ENCODE measurements around the gene FNDC10. TPM values are rescaled to one million over a fixed set of nuclear protein-coding genes. Genes with fewer than 3 reads are reported as not detected.
"Not testable (repeated sequence)": the region's sequence is repeated elsewhere in the genome, so short reads cannot be mapped to it uniquely, and the experiment has no call there.

FNDC10 gene
- 1 to 10 TPM in 1 of 2 donors, under 1 TPM in 1; 0.18 to 2.9 TPM for total RNA-seq

DNA sequence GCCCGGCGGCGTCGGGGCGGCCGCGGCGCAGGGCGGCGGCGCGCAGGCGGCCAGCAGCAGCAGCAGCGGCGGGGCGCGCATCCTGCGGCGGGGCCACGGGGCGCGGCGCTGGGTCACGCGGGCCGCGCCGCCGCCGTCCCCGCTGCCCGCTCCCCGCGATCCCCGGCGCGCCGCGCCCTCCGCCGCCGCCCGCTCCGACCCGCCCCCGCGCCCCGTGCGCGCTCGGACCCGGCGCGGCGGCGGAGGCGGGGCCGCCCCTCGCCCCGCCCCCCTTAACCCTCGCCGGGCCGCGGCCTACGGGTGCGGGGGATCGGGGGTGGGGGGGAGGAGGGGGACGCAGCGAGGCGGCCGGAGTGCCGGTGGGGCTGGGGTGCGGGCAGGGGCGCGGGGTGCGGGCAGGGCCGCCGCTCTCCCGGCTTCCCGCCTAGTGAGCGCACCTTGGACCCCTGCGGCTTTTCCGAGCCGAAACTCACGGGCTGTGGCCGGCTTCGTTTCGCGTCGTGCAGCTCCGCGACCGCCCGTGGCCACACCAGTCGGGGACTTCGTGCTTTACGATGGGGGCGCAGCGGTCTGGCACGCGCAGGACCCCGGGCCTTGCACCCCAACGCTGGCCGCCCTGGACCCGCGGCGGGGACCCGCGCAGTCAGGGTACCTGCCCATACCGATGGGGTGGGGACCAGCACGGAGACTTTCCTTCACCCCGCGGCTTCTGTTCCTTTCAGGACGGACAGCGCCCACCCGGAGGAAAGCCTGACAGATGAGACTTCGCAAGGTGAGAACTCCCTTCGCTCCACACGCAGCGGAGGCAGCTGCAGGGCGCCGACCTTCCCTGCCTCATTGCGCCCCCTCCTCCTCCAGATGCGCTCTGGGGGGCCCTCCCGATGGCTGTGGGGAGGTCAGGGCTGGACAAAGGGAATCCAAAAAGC is at the start of gene FNDC10:
FNDC10 (minus strand) TSS at position 201 of the 926 bp plus-strand sequence; CDS start at position 81, 120 bp downstream.
- Mint-ChIP-seq H3K27ac (no peak within 1 kb of the TSS), H3K9me3 (no peaks in the 10 kb centered on the region), H3K36me3 (peaks cover 5 to 6% of the 10 kb centered on the region in 2 donors)
- DNase-seq (ENCODE audit: low spot score in 2 of 2) (no peak), ATAC-seq (peak; percentile 46 to 50)

DNA sequence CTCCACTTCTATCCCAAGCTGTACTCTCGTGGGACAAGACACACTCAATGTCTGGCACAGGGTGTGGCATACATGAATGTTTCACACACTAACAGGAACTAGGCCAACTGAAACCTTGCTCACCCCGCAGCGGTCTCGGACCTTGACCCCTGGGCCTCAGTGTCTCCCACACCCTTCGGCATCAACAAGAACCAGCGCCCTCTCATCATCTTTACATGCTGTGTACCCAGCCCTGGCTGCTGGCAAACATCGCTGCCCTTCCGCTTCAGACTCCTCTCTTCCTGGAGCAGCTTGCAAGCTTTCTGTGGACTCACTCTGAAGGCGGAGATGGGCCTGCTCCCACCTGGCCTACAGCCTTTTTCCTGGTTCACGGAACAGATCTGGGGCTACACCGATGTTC is 48.3 kb upstream of the FNDC10 start:
- peaks cover 22 to 36% of the 10 kb centered on the region in 2 donors for H3K36me3 Mint-ChIP-seq
- H3K27ac Mint-ChIP-seq, result peak overlapping the region in 1 of 2 donors; percentile 36
- not testable (repeated sequence) for H3K9me3 Mint-ChIP-seq; ATAC-seq; DNase-seq (ENCODE audit: low spot score in 2 of 2)

DNA sequence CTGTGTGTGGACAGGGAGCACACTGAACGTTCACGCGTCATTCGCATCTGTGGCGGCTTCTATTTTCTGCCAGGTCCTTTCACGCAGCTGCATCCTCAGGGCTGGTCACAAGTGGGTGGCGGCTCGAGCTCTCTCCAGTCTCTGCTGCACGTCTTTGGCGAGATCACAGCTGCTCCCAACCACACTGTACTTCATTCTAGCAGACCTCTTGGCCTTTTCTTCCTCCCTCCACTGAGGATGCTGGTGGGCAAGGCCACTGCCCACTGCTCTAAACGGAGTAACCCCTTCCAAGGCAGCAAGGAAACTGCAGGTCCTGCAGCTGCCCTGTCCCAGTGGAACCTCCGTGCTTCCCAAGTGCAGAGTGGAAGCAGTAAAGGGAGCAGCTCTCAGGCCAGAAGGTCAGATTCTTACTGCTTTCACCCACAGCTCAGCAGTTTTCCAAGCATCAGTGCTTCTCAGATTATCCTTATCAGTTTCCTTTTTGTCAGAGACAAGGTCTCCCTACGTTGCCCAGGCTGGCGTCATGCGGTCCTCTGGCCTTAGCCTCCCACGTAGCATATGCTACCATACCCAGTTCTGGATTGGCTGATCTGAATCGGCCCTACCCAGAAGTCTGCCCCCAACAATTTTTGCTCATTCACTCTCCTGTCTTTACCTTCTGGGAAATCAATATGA is 47.8 kb upstream of the FNDC10 start:
- peak overlapping the region in 1 of 2 donors; percentile 2 for H3K27ac Mint-ChIP-seq
- H3K36me3 Mint-ChIP-seq, result peaks cover 22 to 36% of the 10 kb centered on the region in 2 donors
- DNase-seq (ENCODE audit: low spot score in 2 of 2); ATAC-seq; H3K9me3 Mint-ChIP-seq: not testable (repeated sequence)

DNA sequence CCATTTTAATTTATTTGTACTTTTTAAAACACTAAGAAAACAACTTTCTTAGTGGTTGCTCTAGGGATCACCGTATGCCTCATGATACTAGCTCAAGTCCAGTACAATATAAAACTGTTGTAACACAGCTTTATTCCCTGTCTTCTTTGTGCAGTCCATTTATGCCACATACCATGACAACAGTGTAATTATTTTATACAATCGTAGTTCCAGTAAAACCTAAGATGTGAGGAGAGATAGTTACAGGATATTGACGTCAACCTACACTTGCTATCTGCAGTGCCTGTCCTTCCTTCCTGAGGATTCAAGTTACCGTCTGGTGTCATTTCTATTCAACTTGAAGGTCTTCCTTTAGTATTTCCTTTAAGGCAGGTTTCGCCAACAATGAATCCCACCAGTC is 46.4 kb upstream of the FNDC10 start:
- DNase-seq (ENCODE audit: low spot score in 2 of 2); H3K9me3 Mint-ChIP-seq; H3K27ac Mint-ChIP-seq; ATAC-seq: not testable (repeated sequence)
- peaks cover 22 to 28% of the 10 kb centered on the region in 2 donors for H3K36me3 Mint-ChIP-seq

GRCh38 chr1:1640711-1641461 is 41.0 kb upstream of the FNDC10 start:
- H3K36me3 Mint-ChIP-seq; H3K27ac Mint-ChIP-seq; DNase-seq (ENCODE audit: low spot score in 2 of 2); ATAC-seq; H3K9me3 Mint-ChIP-seq: not testable (repeated sequence)

DNA sequence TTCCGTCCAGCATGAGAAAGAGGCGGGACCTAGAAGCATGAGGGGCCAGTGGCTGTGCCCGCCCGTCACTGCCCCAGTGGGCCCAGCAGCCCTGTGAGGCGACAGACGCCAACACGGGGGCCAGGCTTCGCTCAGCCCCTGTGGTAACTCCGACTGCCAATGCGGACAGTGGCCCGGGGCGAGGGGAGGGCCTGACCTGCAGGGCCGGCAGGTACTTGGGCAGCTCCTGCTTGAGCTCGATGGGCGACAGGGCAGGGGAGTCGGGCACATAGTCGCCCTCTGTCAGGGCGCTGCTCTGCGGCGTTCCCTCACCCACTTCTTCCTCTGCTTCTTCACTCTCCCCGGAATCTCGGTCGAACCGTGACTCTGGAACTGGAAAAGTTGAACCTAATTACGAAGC is 40.1 kb upstream of the FNDC10 start:
- not testable (repeated sequence) for DNase-seq (ENCODE audit: low spot score in 2 of 2); H3K36me3 Mint-ChIP-seq; H3K27ac Mint-ChIP-seq; H3K9me3 Mint-ChIP-seq; ATAC-seq

- H3K9me3 Mint-ChIP-seq; ATAC-seq; H3K36me3 Mint-ChIP-seq; H3K27ac Mint-ChIP-seq; DNase-seq (ENCODE audit: low spot score in 2 of 2): not testable (repeated sequence)
Measured at GRCh38 chr1:1639368-1639767, 39.4 kb upstream of the FNDC10 start.

- not testable (repeated sequence) for DNase-seq (ENCODE audit: low spot score in 2 of 2); H3K36me3 Mint-ChIP-seq; ATAC-seq; H3K9me3 Mint-ChIP-seq; H3K27ac Mint-ChIP-seq
Measured at GRCh38 chr1:1638528-1638927, 38.6 kb upstream of the FNDC10 start.

DNA sequence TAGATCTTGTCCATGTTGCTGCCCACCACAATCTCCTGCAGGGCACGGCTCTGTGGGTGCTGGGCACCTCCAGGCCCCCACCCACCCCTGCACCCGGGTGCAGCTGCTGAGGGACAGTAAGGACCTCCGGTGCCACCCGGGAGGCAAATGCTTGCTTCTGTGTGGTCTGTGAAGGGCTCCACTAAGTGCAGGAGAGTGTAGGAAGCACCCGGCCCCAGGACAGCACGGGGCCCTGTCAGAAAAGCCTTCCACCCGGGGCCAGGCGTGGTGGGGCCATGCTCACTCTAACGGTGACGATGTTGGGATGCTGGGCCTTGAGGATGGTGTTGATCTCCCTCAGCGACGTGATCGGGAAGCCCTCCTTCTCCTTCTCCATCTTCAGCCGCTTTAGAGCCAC is 37.5 kb upstream of the FNDC10 start:
- H3K9me3 Mint-ChIP-seq; DNase-seq (ENCODE audit: low spot score in 2 of 2); H3K36me3 Mint-ChIP-seq; H3K27ac Mint-ChIP-seq; ATAC-seq: not testable (repeated sequence)

GRCh38 chr1:1636621-1637478 is 36.9 kb upstream of the FNDC10 start:
- H3K27ac Mint-ChIP-seq; H3K9me3 Mint-ChIP-seq; H3K36me3 Mint-ChIP-seq; ATAC-seq; DNase-seq (ENCODE audit: low spot score in 2 of 2): not testable (repeated sequence)

DNA sequence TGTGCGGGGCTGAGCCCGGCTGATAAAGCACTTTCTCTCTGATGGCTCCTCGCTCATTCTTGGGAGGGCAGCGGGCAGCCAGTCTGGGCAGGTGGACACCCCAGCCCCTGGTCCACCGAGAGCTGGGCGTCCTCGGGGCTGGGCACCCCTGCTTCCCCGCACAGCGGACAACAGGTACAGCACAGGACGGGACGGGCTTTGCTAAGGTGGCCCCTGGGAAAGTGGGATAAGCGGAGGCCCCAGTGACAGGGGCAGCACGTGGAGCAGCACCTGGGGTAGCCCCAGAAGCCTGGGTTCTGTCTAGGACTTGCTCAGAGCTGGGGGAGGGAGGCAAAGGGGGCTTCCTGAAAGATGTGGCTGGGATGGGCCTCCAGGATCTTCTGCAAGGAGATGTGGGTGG is 34.7 kb upstream of the FNDC10 start:
- H3K27ac Mint-ChIP-seq; H3K36me3 Mint-ChIP-seq; DNase-seq (ENCODE audit: low spot score in 2 of 2); H3K9me3 Mint-ChIP-seq; ATAC-seq: not testable (repeated sequence)

- ATAC-seq; DNase-seq (ENCODE audit: low spot score in 2 of 2); H3K9me3 Mint-ChIP-seq; H3K36me3 Mint-ChIP-seq; H3K27ac Mint-ChIP-seq: not testable (repeated sequence)
Measured at GRCh38 chr1:1633409-1633808, 33.5 kb upstream of the FNDC10 start.

- Mint-ChIP-seq H3K36me3 (peaks cover 0 to 5% of the 10 kb centered on the region in 2 donors), H3K27ac (no peak within 1 kb of the TSS), H3K9me3 (no peaks in the 10 kb centered on the region)
- ATAC-seq (no peak), DNase-seq (ENCODE audit: low spot score in 2 of 2) (no peak)
Measured at GRCh38 chr1:1631782-1632420, 32.0 kb upstream of the FNDC10 start, which contains the start of gene MMP23B. TSS of gene MMP23B (plus strand) at chr1:1632173. CDS start at chr1:1632219, 46 bp downstream.

GRCh38 chr1:1630965-1631781 is 31.2 kb upstream of the FNDC10 start:
- no peaks in the 10 kb centered on the region for H3K9me3 Mint-ChIP-seq
- H3K27ac Mint-ChIP-seq, result no peak overlapping the region
- DNase-seq (ENCODE audit: low spot score in 2 of 2) (no peak), ATAC-seq (no peak)
- H3K36me3 Mint-ChIP-seq, result peaks cover 0 to 5% of the 10 kb centered on the region in 2 donors

All from activated naive CD4-positive, alpha-beta T cell treated with anti-CD3 and anti-CD28 coated beads, Interleukin-2, amount 50 U/mL, for 72 hours (primary cell).